ENCODE results near the gene INSYN1.
"Not testable (repeated sequence)": the region's sequence is repeated elsewhere in the genome, so short reads cannot be mapped to it uniquely, and the experiment has no call there.

Gene INSYN1

DNA sequence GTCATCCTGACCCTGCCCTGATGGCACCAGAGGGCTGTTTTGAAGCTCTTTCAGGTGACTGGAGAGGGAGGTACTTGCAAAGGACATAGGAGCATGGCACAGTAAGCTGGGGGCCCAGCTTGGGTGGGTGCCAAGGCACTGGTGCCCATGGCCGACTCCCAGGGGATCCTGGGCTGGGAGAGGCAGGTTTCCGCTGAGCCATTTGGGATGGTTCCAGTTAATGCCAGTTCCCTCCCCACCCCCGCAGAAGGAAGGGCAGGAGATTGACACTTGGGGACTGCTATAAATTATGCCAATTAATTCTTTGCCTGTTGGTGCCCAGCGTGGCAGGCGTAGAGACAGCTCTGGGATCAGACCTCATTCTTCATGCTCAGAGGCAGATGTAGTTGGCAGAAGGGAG is 42.8 kb downstream of the INSYN1 start:
- DNase-seq = no peak

DNA sequence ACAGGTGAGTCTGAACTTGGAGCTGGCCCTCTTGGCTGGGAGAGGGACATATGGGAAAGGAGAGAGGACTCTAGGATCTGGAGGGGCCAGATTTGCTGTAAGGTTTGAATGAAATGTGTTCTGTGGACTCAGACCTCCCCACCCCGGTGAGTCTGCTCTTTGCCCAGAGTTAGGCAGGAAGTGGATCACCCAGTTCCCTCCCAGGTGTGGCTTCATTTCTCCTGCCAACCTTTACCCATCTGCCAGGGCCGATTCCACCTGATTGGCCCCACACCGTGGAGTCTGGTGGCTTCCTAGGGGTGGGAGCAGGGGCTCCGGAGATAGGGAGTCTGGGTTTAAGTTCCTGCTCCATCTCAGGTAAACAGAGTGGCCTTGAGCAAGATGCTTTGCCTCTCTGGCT is 43.5 kb downstream of the INSYN1 start:
- DNase-seq = no peak

DNA sequence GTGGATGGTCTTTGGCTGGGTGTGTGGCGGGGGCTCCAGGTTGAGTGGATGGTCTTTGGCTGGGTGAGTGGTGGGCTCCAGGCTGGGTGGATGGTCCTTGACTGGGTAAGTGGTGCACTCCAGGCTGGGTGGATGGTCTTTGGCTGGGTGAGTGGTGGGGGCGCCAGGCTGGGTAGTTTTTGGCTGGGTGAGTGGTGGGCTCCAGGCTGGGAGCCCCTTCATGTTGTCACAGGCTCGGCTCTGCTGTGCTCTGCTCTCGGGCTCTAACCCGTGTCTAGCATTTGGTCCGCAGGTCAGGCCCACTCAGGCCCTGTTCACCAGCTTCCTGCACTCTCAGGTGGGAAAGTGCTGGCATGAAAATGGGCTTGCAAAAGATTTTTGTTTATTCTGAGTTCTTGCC is 43.9 kb downstream of the INSYN1 start:
- no peak for DNase-seq

DNA sequence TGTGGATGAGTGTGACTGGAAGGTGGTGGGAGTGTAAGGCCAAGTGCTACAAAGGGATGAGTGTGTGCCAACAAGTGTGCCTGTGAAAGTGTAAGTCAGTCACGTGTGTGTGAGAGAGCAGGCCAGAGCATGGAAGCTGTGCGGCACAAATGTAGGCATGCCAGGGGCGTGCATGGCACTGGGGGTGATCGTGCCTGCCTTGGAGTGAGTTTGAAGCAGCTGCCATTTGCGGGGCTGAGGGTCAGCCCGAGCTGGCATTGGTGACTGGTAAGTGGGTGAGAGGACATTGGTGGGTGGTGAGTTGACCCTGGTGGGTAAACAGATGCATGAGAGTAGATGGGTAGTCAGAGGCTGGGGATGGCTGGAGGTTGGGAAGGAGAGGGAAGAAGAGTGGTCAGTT is 44.5 kb downstream of the INSYN1 start:
- no peak for DNase-seq

DNA sequence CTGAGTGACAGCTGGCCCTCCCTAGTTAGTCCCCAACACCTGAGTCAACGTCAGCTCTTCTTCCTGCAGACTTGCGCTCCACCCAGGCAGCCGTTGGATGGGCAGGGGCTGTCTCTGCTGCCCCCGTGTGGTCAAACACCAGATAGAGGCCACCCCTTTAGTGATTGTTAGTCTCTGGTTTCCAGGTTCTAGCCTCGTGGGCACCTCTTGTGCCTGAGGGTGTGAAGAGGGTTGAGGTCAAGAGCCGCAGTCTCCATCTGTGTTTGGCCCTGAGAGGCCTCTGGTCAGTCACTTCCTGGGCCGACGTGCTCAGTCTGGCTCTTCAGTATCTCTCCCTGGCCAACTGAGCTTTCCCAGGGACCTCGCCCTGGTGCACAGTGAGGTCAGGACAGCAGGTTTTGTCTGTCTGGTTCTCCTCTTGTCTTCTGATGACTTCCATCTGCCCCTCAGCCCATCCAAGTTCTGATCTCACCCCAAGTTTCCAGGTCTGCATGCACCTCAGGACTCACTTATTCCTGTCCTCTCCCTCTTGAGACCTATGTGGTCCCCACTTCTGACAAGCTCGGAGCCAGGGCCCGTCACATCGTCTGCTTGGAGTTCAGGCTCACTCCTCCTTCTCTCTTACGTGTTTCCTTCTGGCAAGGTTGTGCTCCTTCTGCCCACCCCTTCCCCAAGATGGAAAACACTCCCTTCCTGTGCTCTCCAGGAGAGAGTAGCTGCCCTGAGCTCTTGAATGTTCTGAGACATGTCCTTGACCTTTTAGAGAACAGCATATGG is 48.1 kb downstream of the INSYN1 start:
- DNase-seq = no peak

DNA sequence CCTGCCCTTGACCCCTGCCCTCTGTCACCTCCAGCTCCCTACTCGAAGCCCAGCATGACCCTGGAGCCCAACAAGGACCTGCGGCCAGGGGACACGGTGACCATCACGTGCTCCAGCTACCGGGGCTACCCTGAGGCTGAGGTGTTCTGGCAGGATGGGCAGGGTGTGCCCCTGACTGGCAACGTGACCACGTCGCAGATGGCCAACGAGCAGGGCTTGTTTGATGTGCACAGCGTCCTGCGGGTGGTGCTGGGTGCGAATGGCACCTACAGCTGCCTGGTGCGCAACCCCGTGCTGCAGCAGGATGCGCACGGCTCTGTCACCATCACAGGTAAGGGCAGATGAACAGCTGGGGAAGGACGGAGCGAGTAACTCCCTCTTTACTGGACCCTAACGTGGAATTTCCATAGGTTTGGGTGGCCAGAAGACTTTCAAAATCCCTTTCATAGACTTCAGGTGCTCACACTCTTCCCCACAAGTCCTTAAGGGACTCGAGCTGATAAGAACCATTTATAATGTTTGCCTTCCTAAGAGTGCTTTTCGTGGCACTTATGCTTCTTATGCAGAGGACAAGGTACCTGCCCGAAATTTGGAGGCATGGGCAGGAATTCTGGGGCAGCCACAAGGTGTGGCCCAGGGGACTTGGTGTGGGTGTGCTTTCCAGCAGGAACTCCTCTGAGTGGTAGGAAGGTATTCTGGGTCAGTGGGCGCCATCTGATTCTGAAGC is 48.8 kb downstream of the INSYN1 start:
- not testable (repeated sequence) for DNase-seq

DNA sequence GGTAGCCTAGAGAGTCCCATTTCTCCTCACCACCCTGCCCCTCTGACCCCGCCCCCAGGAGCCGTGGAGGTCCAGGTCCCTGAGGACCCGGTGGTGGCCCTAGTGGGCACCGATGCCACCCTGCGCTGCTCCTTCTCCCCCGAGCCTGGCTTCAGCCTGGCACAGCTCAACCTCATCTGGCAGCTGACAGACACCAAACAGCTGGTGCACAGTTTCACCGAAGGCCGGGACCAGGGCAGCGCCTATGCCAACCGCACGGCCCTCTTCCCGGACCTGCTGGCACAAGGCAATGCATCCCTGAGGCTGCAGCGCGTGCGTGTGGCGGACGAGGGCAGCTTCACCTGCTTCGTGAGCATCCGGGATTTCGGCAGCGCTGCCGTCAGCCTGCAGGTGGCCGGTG is 49.5 kb downstream of the INSYN1 start:
- not testable (repeated sequence) for DNase-seq

DNA sequence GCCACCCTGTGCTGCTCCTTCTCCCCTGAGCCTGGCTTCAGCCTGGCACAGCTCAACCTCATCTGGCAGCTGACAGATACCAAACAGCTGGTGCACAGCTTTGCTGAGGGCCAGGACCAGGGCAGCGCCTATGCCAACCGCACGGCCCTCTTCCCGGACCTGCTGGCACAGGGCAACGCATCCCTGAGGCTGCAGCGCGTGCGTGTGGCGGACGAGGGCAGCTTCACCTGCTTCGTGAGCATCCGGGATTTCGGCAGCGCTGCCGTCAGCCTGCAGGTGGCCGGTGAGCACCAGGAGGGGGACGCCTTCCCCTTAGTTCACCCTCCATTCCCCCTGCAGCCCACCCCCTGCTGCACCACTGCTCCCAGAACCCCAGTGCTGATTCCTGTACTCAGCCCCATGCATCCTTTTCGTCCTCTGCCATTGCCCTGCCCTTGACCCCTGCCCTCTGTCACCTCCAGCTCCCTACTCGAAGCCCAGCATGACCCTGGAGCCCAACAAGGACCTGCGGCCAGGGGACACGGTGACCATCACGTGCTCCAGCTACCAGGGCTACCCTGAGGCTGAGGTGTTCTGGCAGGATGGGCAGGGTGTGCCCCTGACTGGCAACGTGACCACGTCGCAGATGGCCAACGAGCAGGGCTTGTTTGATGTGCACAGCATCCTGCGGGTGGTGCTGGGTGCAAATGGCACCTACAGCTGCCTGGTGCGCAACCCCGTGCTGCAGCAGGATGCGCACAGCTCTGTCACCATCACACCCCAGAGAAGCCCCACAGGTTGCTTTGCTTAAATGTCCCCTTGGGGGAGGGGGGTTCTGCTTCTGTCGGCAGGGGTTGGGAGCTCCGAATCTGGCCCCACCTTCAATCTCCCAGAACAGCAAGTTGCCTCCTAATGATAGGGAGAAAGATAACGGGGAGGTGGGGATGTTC is 50.6 kb downstream of the INSYN1 start:
- not testable (repeated sequence) for DNase-seq

DNA sequence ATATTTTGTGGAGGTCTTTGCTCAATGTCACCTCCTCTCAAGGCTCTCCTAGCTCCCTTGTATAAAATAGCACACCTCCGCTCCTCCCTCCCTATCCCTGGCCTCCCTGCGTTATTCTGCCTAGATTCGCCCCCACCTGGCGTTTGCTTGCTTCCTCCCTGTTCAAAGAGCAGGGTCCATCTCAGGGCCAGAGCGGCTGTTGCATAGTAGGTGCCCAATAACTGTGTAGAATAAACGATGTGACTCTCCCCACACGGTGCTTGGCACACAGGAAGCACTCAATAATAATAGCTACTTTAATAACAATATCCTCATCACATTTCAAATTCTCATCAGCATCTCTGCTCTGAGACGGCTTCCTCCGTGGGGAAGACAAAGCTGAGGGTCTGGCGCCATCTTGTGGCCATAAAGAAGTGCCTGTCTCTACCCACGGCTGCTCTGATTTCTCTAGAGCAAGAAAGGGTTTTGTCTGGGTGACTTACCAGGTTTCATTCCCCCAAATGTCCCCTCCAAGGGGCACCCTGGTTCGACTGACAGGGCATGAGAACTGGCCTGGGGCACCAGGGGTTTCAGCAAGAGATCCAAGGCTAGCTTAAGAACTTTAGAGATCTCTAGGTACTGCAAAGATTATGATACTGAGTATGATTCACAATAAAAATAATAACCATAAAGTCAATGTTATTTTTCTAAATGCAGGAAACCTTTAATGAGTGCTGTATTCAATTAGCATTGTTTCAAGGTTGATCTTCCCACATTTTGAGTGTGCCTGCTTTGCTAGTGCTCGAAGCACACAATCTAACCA is 52.9 kb downstream of the INSYN1 start:
- no peak for DNase-seq

DNA sequence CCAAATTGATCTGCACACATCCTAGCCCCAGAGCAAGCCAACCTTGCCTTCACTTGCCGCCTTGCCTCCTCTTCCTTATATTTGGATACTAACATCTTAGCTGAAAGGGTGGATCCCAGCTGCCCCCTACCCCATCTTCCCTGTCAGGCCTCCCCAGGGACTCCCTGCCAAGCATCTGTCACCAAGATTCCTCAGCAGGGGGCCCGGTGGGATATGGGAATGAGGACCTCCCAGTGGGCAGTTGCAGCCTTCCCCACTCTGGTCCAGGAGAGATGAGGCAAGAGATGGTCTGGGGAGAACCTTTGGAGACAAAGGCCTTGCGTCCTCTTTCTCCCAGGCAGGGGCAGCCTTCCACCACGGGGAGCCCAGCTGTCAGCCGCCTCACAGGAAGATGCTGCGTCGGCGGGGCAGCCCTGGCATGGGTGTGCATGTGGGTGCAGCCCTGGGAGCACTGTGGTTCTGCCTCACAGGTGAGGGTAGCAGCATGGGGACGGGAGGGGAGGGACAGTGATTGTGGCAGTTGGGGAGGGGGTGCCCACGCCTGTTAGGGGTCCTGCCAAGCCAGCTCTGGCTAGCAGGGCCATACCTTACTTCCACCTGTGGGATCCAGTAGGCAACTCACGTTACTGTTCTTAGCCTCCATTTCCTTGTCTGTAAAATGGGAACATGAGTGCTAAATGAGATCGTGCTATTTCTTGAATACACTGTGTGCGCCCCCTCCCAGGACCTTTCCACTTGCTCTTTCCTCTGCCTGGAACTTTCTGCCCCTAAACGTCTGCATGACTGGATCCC is 53.7 kb downstream of the INSYN1 start:
- no peak for DNase-seq

DNA sequence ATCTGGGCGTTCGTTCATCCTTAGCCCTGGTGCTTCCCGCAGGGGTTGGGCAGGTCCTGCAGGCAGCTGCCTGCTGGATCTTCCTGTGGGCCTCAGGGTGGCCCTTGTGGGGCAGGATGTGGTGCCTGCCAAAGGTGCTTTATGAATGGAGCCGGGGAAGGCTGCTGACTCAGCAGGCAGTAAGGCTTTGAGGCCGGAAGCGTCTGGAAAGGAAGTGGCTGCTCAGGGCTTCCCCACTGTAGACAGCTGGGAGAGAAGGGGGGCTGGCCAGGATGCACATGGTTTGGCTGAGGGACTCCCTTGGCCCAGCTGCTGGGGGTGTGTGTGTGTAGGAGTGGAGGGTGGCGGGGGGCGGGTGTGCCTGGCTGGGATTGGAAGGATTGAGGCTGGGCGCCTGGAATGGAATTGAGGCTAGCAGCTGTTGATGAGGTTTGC is 56.1 kb downstream of the INSYN1 start:
- DNase-seq = peak; percentile 81

DNA sequence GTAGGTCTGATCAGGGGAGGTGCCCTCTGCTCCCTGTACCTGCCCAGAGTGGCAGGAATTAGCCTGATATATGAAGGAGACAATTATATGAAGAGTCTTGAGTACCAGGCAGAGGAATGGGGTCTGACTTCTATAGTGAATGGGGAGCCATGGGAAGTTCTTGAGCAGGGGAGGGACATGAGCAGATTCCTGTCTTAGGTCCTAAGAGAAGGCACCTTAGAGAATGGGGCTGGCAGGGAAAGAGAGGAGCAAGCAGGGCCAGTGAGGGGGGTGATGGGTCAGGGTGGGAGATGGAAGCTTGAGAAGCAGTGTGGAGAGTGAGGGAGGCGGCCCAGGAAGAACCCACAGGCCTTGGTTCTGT is 56.5 kb downstream of the INSYN1 start:
- DNase-seq = no peak

DNA sequence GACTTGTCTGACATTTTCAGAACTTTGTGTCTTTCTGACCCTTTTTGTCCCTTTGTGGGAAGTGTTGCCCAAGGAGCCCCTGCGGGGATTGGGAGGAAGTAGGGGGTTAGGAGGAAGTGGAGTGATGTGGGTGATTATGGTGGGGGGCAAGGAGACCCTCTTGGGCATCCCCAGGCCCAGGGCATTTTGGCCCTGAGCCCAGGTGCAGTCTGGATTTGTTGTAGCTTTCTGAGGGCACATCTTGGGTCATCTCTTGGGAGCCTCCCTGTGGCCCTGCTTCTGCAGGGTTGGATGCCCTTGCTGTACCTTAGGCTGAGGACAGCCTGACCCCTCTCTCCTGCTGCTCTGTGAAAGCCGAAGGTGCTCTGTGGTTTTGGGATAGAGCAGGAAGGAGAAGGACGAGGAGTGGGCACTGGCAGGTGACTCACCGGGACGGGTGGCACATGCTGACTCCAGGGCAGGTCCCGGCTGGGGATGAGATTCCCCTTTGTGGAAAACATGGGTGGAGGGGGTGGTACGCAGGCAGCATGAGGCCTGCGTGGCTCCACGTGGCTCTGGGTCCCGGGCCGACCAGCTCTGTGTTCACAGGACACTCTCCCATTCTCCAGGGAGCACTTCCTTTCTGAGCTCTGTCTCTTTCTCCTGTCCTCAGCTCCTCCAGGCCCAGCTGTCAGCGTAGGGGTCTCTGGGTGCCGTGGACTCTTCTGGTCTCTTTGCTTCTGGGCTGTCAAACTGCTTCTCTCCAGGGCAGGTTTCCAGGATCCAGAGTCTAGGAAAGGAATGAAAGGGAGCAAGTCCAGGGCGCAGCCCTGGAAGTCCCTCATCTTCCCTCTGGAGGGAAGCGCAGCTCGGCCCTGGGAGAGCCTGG is 57.1 kb downstream of the INSYN1 start:
- no peak for DNase-seq

DNA sequence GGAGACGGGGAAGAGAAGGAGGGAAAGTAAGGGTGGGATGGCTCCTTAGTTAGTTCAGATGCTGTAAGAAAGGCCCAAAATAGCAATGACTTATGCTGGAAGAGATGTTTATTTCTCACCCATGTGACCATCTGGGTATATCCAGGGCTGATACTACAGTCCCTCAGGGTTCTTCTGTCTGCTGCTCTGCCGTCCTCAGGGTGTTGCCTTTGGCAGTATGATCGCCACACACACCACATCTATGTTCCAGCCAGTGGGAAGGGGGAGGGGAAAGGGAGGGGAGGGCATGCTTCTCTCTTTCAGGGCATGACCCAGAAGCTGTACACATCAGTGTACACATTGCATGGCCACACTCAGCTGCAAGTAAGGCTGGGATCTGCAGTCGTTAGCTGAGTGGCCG is 58.7 kb downstream of the INSYN1 start:
- no peak for DNase-seq

DNA sequence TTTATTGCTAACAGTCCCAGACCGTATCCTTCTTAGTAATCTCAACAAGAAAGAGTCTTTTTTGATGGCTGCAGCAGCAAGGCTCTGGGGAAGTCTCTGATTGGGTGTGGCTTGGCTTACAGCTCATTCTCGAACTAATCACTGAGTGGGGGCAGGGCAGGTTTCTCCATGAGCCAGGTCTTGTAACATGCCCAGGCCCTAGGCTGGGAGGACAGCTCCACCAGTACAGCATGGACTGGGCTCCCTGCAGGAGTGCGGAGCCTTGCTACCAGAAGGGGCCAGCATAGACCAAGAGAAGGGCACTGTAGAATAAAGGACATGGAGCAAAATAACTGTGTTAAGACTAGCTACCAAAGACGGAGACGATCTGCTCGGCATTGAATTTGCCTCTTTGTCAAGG is 61.8 kb downstream of the INSYN1 start:
- DNase-seq = no peak

DNA sequence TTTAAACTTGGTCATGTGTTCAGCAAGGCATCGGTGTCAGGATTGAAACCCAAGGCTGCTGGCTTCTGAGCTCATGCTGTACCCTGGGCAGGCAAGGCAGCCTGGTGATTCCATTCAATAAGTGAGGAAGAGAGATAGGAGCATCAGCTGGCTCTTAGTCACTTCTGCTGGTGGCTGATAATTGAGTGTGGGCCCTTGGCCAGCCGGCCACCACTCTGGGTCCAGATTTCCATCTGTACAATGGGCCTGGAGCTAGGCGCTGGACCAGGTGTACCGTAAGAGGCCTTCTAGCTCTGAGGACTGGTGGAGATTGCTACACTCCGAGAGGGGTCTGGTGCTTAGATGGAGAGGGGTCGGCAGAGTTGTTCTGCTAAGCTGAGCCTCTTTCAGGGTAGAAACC is 64.7 kb downstream of the INSYN1 start:
- DNase-seq = no peak

DNA sequence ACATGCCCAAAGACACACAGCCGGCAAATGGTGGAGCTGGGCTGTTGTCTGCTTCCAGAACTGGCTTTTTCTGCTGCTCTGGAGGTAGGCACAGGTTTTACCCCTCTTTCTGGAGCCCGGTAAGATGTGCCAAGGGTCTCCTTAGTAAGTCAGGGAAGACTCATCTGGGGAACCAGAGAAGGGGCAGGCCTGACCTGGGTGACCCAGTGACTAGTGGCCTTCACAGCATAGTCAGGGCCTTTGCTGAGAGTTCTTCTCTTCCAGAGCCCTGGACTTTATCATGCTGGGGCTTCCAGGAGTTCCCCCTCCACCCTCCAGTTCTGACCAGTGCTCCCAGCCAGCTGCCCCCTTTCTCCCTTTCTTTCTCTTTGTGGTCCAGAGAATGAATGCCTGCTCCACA is 65.8 kb downstream of the INSYN1 start:
- no peak for DNase-seq

DNA sequence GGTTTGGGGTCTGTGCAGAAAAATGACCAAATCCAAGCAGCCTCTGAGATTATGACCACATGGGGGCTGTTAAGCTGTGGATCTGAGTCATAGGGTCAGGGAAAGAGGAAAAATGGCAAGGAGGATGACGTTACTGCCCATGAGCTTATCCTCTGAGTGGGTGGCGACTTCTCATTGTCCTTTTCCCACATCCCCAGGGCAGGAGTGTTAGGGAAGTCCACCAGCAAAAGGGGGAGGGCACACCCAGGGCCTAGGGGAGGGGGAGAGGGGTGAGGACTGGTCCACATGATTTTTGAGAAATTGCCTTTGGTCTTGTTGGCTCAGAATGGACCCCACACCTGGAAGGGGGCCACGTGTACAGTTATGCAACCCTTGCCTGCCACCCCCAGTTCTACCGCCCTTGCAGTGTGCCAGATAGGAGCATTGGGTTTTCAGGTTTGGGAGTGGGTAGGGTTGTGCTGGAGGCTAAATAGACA is 66.3 kb downstream of the INSYN1 start:
- no peak for DNase-seq

DNA sequence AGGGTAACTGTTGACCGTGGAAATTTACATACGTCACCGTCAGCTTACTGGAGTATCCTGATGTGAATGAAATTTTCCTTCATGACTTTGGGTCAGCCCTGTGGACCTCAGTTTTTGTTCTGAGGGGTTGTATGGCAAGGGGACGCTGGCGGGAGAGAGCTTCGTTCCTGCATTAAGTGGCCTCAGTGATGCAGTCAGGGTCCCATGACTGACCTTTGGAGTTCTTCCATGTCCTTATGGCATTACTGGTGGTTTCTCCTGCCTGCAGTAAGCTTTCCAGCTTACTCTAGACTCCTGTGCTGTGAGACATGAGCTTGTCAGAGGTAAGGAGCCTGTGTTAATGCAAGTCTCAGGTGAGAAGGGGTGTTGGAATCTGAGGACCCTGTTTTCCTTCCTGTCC is 67.2 kb downstream of the INSYN1 start:
- DNase-seq = no peak

All from DMS 273 treated with DMSO at 0.1 percent for 48 hours (cell line).